Measurements from ENCODE around the gene PLEKHG4B.
"Not testable (repeated sequence)": the region's sequence is repeated elsewhere in the genome, so short reads cannot be mapped to it uniquely, and the experiment has no call there.

PLEKHG4B gene

DNA sequence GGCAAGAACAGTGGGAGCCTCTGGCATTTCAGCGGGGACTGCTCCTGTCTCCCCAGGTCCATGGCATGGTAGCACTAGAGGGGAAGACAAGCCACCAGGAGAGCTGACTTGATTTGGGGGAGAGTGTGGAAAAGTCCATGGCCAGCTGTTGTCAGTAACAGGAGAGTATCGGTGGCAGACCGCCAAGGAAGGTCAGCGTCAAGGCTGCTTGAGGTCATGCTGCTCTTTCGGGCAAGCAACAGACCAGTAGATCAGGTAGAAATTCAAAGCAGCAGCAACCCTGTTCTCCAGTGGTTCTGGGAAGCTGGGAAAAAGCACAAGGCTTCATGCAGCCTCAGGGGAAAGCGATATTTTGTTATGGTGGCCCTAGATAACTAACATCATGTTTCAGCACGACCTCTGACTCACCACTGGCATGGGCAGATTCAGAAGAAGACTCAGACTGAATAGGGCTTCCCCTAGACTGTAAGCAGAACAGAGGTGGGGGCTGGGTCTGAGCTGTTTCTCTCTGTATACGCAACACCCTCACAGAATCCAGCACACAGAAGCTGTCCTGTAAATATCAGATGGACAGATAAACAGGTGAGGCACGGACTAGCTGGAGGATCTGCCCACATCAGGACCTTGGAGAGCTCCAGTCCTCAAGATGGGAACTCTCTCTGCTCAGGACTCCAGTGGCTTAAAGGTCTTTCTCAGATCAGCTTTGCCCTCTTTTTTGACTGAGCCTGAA lies 35.2 kb upstream of the PLEKHG4B start:
- Histone ChIP-seq H3K79me2 (ENCODE audit: insufficient read depth, low read length) (no peaks in the 10 kb centered on the region), H3K4me2 (ENCODE audit: low read depth, low read length, poor library complexity, severe bottlenecking) (no peak overlapping the region), H3K36me3 (ENCODE audit: low read length) (no peaks in the 10 kb centered on the region), H3K27me3 (ENCODE audit: low read length) (no peaks in the 10 kb centered on the region), H3K9ac (ENCODE audit: low read length) (no peak overlapping the region), H3K9me2 (replicated peaks; ENCODE audit: insufficient read depth, low read length) (no peaks in the 10 kb centered on the region), H3K9me3 (ENCODE audit: insufficient read depth, low read length) (no peaks in the 10 kb centered on the region), H2AFZ (ENCODE audit: low read depth, low read length, severe bottlenecking) (no peak overlapping the region), H3K27ac (ENCODE audit: low read depth, low read length) (no peak overlapping the region), H3K4me3 (ENCODE audit: insufficient read depth, low read length, poor library complexity, severe bottlenecking) (no peak overlapping the region), H3F3A (ENCODE audit: insufficient read depth) (no peaks in the 10 kb centered on the region), H4K20me1 (ENCODE audit: low read depth, low read length) (no peaks in the 10 kb centered on the region)
- TF ChIP-seq, protein P1, sequence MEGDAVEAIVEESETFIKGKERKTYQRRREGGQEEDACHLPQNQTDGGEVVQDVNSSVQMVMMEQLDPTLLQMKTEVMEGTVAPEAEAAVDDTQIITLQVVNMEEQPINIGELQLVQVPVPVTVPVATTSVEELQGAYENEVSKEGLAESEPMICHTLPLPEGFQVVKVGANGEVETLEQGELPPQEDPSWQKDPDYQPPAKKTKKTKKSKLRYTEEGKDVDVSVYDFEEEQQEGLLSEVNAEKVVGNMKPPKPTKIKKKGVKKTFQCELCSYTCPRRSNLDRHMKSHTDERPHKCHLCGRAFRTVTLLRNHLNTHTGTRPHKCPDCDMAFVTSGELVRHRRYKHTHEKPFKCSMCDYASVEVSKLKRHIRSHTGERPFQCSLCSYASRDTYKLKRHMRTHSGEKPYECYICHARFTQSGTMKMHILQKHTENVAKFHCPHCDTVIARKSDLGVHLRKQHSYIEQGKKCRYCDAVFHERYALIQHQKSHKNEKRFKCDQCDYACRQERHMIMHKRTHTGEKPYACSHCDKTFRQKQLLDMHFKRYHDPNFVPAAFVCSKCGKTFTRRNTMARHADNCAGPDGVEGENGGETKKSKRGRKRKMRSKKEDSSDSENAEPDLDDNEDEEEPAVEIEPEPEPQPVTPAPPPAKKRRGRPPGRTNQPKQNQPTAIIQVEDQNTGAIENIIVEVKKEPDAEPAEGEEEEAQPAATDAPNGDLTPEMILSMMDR (IDR thresholded peaks at IDR 0.05; ENCODE audit: insufficient read depth, low read length, poor library complexity, severe bottlenecking) = no peak
- no peak for TF ChIP-seq EZH2phosphoT487 (conservative IDR thresholded peaks at IDR 0.05; ENCODE audit: low read length)

DNA sequence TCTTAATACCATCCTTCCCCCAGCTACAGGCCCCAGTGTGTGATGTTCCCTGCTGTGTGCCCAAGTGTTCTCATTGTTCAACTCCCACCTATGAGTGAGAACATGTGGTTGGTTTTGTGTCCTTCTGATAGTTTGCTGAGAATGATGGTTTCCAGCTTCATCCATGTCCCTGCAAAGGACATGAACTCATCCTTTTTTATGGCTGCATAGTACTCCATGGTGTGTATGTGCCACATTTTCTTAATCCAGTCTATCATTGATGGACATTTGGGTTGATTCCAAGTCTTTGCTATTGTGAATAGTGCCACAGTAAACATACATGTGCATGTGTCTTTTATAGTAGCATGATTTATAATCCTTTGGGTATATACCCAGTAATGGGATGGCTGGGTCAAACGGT lies 31.7 kb upstream of the PLEKHG4B start:
- H3K36me3 ChIP-seq (ENCODE audit: low read length); H3K9ac ChIP-seq (ENCODE audit: low read length); H3K27me3 ChIP-seq (ENCODE audit: low read length); H2AFZ ChIP-seq (ENCODE audit: low read depth, low read length, severe bottlenecking); H3K79me2 ChIP-seq (ENCODE audit: insufficient read depth, low read length); H4K20me1 ChIP-seq (ENCODE audit: low read depth, low read length); H3K27ac ChIP-seq (ENCODE audit: low read depth, low read length); H3K4me2 ChIP-seq (ENCODE audit: low read depth, low read length, poor library complexity, severe bottlenecking); H3K9me3 ChIP-seq (ENCODE audit: insufficient read depth, low read length); H3F3A ChIP-seq (ENCODE audit: insufficient read depth); H3K4me3 ChIP-seq (ENCODE audit: insufficient read depth, low read length, poor library complexity, severe bottlenecking); H3K9me2 ChIP-seq (replicated peaks; ENCODE audit: insufficient read depth, low read length): not testable (repeated sequence)

DNA sequence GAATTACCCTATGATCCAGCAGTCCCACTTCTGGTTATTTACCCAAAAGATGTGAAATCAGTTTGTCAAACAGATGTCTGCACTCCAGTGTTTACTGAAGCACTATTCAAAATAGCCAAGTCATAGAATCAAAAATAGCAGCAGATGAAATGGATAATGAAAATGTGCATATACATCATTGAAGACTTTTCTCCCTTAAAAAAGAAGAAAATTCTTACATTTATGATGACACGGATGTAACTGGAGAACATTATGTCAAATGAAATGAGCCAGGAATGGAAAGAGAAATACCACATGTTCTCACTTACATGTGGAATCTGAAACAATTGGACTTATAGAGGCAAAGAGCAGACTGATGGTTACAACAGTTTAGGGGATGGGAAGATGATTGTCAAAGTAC lies 21.5 kb upstream of the PLEKHG4B start:
- Histone ChIP-seq H3F3A (ENCODE audit: insufficient read depth) (no peaks in the 10 kb centered on the region), H3K4me2 (ENCODE audit: low read depth, low read length, poor library complexity, severe bottlenecking) (no peak overlapping the region), H4K20me1 (ENCODE audit: low read depth, low read length) (no peaks in the 10 kb centered on the region), H3K9me2 (replicated peaks; ENCODE audit: insufficient read depth, low read length) (no peaks in the 10 kb centered on the region), H3K9ac (ENCODE audit: low read length) (no peak overlapping the region), H3K27me3 (ENCODE audit: low read length) (no peaks in the 10 kb centered on the region), H3K27ac (ENCODE audit: low read depth, low read length) (no peak overlapping the region), H3K79me2 (ENCODE audit: insufficient read depth, low read length) (no peaks in the 10 kb centered on the region), H3K9me3 (ENCODE audit: insufficient read depth, low read length) (0 out of 2 replicates have a peak, but pooled peaks cover 4% of the 10 kb centered on the region), H3K36me3 (ENCODE audit: low read length) (no peaks in the 10 kb centered on the region), H2AFZ (ENCODE audit: low read depth, low read length, severe bottlenecking) (no peak overlapping the region), H3K4me3 (ENCODE audit: insufficient read depth, low read length, poor library complexity, severe bottlenecking) (no peak overlapping the region)
- TF ChIP-seq EZH2phosphoT487 (conservative IDR thresholded peaks at IDR 0.05; ENCODE audit: low read length) = no peak
- TF ChIP-seq, protein P1 (IDR thresholded peaks at IDR 0.05; ENCODE audit: insufficient read depth, low read length, poor library complexity, severe bottlenecking) = no peak

DNA sequence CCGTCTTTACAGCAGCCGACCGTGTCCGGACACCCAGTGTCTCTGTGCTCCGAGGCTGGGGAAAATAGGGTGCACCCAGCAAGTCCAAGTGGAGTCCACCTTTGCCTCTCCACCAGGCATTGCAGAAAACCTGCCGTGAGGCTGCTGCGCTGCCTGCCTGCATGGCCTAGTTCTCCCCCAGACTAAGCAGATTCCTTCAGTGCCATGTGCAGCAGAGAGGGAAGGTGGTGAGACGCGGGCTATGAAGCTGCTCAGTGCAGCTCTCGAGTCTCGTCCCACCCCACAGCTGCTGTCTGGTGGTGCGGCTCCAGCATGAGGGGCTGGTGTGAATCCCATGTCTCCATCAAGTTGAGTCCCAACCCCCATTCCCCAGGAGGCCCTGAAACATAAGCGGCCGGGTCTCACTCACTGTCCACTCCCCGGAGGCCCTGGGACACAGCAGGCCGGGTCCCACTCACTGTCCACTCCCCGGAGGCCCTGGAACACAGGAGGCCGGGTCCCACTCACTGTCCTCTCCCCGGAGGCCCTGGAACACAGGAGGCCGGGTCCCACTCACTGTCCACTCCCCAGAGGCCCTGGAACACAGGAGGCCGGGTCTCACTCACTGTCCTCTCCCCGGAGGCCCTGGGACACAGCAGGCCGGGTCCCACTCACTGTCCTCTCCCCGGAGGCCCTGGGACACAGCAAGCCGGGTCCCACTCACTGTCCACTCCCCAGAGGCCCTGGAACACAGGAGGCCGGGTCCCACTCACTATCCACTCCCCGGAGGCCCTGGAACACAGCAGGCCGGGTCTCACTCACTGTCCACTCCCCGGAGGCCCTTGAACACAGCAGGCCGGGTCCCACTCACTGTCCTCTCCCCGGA lies 19.4 kb upstream of the PLEKHG4B start:
- not testable (repeated sequence) for H3K27me3 ChIP-seq (ENCODE audit: low read length); H3K9me2 ChIP-seq (replicated peaks; ENCODE audit: insufficient read depth, low read length); H3K9ac ChIP-seq (ENCODE audit: low read length); H3K27ac ChIP-seq (ENCODE audit: low read depth, low read length); H4K20me1 ChIP-seq (ENCODE audit: low read depth, low read length); H3K4me3 ChIP-seq (ENCODE audit: insufficient read depth, low read length, poor library complexity, severe bottlenecking); H3K36me3 ChIP-seq (ENCODE audit: low read length); H2AFZ ChIP-seq (ENCODE audit: low read depth, low read length, severe bottlenecking); H3F3A ChIP-seq (ENCODE audit: insufficient read depth); H3K9me3 ChIP-seq (ENCODE audit: insufficient read depth, low read length); H3K79me2 ChIP-seq (ENCODE audit: insufficient read depth, low read length); H3K4me2 ChIP-seq (ENCODE audit: low read depth, low read length, poor library complexity, severe bottlenecking)

DNA sequence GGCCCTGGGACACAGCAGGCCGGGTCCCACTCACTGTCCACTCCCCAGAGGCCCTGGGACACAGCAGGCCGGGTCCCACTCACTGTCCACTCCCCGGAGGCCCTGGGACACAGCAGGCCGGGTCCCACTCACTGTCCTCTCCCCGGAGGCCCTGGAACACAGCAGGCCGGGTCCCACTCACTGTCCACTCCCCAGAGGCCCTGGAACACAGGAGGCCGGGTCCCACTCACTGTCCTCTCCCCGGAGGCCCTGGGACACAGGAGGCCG lies 18.9 kb upstream of the PLEKHG4B start:
- not testable (repeated sequence) for H3K9me2 ChIP-seq (replicated peaks; ENCODE audit: insufficient read depth, low read length); H3K27me3 ChIP-seq (ENCODE audit: low read length); H3K36me3 ChIP-seq (ENCODE audit: low read length); H3F3A ChIP-seq (ENCODE audit: insufficient read depth); H4K20me1 ChIP-seq (ENCODE audit: low read depth, low read length); H3K4me2 ChIP-seq (ENCODE audit: low read depth, low read length, poor library complexity, severe bottlenecking); H3K9me3 ChIP-seq (ENCODE audit: insufficient read depth, low read length); H3K4me3 ChIP-seq (ENCODE audit: insufficient read depth, low read length, poor library complexity, severe bottlenecking); H3K27ac ChIP-seq (ENCODE audit: low read depth, low read length); H3K9ac ChIP-seq (ENCODE audit: low read length); H2AFZ ChIP-seq (ENCODE audit: low read depth, low read length, severe bottlenecking); H3K79me2 ChIP-seq (ENCODE audit: insufficient read depth, low read length)
